Lung (tissue), 12 donors: ENCODE data around the gene CDR2. TPM values are rescaled to one million over a fixed set of nuclear protein-coding genes. Genes with fewer than 3 reads are reported as not detected.

Source experiments
- ATAC-seq: fragments of 200-7000 bp; cut with Tn5 transposase; one replicate; pipeline ENCODE4 v1.9.1; 2020; ENCODE audit warnings: moderate number of reproducible peaks; ENCODE audit not compliant: insufficient read depth, low FRiP score
- DNase-seq, 3 donors: peaks; one replicate each; pipeline ENCODE4 v3.0.0-alpha.2; 2013 to 2017
- H3K27ac ChIP-seq, 2 donors: one replicate each; pipeline ENCODE4 v1.5.1; 2013; ENCODE audit warnings: mild to moderate bottlenecking in 2 of 2, moderate library complexity in 2 of 2, control low read depth in 1 of 2, inconsistent platforms in 1 of 2, low read depth in 1 of 2, low read length in 1 of 2
- H3K27me3 ChIP-seq, 3 donors: one replicate each; pipeline ENCODE4 v1.5.1; 2013; ENCODE audit warnings: low read length in 2 of 3; ENCODE audit not compliant: control insufficient read depth in 3 of 3, insufficient read depth in 3 of 3
- H3K36me3 ChIP-seq, 4 donors: one replicate each; pipeline ENCODE4 v1.5.1; 2013; ENCODE audit warnings: low read length in 4 of 4, mild to moderate bottlenecking in 1 of 4, moderate library complexity in 1 of 4; ENCODE audit not compliant: control insufficient read depth in 4 of 4, insufficient read depth in 4 of 4
- H3K4me1 ChIP-seq, 5 donors: one replicate each; pipeline ENCODE4 v1.5.1; 2013; ENCODE audit warnings: low read length in 5 of 5, mild to moderate bottlenecking in 2 of 5, moderate library complexity in 1 of 5; ENCODE audit not compliant: control insufficient read depth in 5 of 5, insufficient read depth in 5 of 5
- H3K4me3 ChIP-seq: one replicate; pipeline ENCODE4 v1.5.1; 2013; ENCODE audit warnings: mild to moderate bottlenecking, control low read depth, moderate library complexity
- H3K9ac ChIP-seq, 2 donors: one replicate each; pipeline ENCODE4 v1.5.1; 2013; ENCODE audit warnings: low read length in 2 of 2, control low read depth in 1 of 2; ENCODE audit not compliant: insufficient read depth in 1 of 2
- H3K9me3 ChIP-seq, 4 donors: one replicate each; pipeline ENCODE4 v1.5.1; 2013; ENCODE audit warnings: low read length in 3 of 4, mild to moderate bottlenecking in 1 of 4, moderate library complexity in 1 of 4; ENCODE audit not compliant: control insufficient read depth in 4 of 4, insufficient read depth in 3 of 4
- CTCF ChIP-seq: IDR thresholded peaks from 2 replicates; pipeline ENCODE4 v1.5.1; 2012; ENCODE audit warnings: mild to moderate bottlenecking; ENCODE audit errors: control extremely low read depth, extremely low read depth
- WGBS, 2 donors: extraction: QIAGEN DNeasy Blood & Tissue Kit; methylation state at CpG; one replicate each; pipeline ENCODE4 v1.1.7; 2013; 5-methylcytosine and 5-hydroxymethylcytosine counted together
- polyA plus RNA-seq, 2 donors: library from polyadenylated mRNA; stranded (reverse); fragments of 200-250 nt; gene quantifications; one replicate each; pipeline ENCODE4 v1.2.1, GENCODE V29; 2013
- total RNA-seq, 2 donors: library from RNA; depleted of rRNA in 1 of 2; stranded (reverse); fragments of >200 nt in 1 of 2; gene quantifications; one replicate each; pipeline ENCODE4 v1.2.1, GENCODE V29; 2014 to 2021
- donor health status: control.
- donor health status: control.
- donor health status: Bipolar disorder and iron deficiency.
- donor health status: healthy.
- donor health status: DM: yes; HTN: yes; CAD: no.

Gene CDR2
- total and polyA plus RNA-seq, 4 donors: 11.3 to 27.0 (median 14.0) TPM

- 53 to 59% methylated on average over 4 of the region's 4 CpGs for WGBS, 2 donors
- H3K9me3 ChIP-seq: no peaks in the 10 kb centered on the region
- no peak overlapping the region for H3K27ac ChIP-seq
- no peak for TF ChIP-seq CTCF
- ATAC-seq (no peak), DNase-seq (no peak)
- no peaks in the 10 kb centered on the region for H3K4me1 ChIP-seq
- no peak overlapping the region for H3K4me3 ChIP-seq
- no peak overlapping the region for H3K9ac ChIP-seq
- no peaks in the 10 kb centered on the region for H3K27me3 ChIP-seq
- peaks cover 25 to 51% (median 28%) of the 10 kb centered on the region in 4 donors for H3K36me3 ChIP-seq
Measured at GRCh38 chr16:22330326-22330725, 44.1 kb downstream of the CDR2 start.

- ATAC-seq (no peak), DNase-seq (no peak)
- Histone ChIP-seq H3K4me1 (no peaks in the 10 kb centered on the region), H3K36me3 (peaks cover 18 to 57% (median 26%) of the 10 kb centered on the region in 4 donors), H3K27me3 (no peaks in the 10 kb centered on the region), H3K9ac (no peak overlapping the region), H3K27ac (no peak overlapping the region), H3K9me3 (no peaks in the 10 kb centered on the region), H3K4me3 (no peak overlapping the region)
- WGBS, 2 donors: 96% methylated on average over 9 of the region's 9 CpGs
- no peak for TF ChIP-seq CTCF
Measured at GRCh38 chr16:22329199-22329695, 45.2 kb downstream of the CDR2 start.

GRCh38 chr16:22328081-22328725 lies 46.2 kb downstream of the CDR2 start:
- Histone ChIP-seq H3K27ac (no peak overlapping the region), H3K4me1 (no peaks in the 10 kb centered on the region), H3K4me3 (no peak overlapping the region), H3K9me3 (no peaks in the 10 kb centered on the region), H3K36me3 (peaks cover 9 to 61% (median 21%) of the 10 kb centered on the region in 4 donors), H3K27me3 (no peaks in the 10 kb centered on the region), H3K9ac (no peak overlapping the region)
- TF ChIP-seq CTCF: no peak
- WGBS, 2 donors: 91 to 93% methylated on average over 10 of the region's 10 CpGs
- ATAC-seq: no peak
- DNase-seq: no peak

- Histone ChIP-seq H3K9me3 (no peaks in the 10 kb centered on the region), H3K27me3 (no peaks in the 10 kb centered on the region), H3K4me3 (no peak overlapping the region), H3K27ac (no peak overlapping the region), H3K9ac (no peak overlapping the region), H3K36me3 (peaks cover 9 to 68% (median 20%) of the 10 kb centered on the region in 4 donors), H3K4me1 (no peaks in the 10 kb centered on the region)
- ATAC-seq (no peak), DNase-seq (no peak)
- no peak for TF ChIP-seq CTCF
- WGBS, 2 donors: 96 to 99% methylated on average over 6 of the region's 6 CpGs
Measured at GRCh38 chr16:22327446-22327775, 47.0 kb downstream of the CDR2 start.
